ENCODE data around the gene LINC01488. TPM values are rescaled to one million over a fixed set of nuclear protein-coding genes. Genes with fewer than 3 reads are reported as not detected.

LINC01488 gene
- total RNA-seq, 1 donor from 2014 or later: not detected

DNA sequence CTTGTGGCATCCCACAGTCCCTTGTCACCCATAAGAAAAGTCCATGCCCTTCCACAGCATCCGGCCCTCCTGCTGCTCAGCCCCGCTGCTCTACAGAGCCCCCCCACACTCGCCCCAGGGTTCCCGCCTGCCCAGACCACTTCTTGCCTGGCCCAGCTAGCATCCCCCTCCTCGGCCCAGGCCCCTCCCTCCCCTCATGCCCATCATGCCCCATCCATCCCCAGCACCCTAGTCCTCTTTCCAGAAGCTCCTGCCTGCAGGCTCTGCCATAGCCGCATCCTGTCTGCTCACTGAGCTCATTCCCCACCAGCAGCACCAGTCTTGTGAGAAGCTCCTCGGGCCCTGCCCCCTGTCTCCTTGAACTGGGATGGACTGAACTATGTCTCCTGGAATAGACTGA, 54.4 kb downstream of the LINC01488 start:
- CTCF ChIA-PET: no interaction called here

DNA sequence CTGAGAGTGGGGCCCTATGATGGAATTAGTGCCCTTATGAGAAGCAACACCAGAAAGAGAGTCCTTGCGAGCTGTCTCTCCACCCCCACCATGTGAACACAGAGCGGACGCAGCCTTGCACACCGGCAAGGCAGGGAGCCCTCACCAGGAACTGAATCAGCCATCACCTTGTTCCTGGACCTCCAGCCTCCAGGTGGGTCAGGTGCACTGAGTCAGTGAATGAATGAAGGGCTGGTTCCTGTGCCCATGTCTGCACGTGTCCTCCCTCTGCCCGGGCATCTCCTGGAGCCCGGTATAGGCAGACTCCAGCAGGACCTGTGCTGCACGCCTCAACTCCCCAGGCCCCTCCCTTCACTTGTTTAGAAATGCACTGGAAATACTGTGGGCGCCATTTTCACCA, 54.9 kb downstream of the LINC01488 start:
- ATAC-seq (ENCODE audit: low read depth) (no peak), DNase-seq (no peak)
- H3K27me3 Mint-ChIP-seq: peaks cover 2% of the 10 kb centered on the region
- POLR2A ChIA-PET: no interaction called here
- no peak overlapping the region for H3K27ac Mint-ChIP-seq
- H3K4me3 Mint-ChIP-seq: no peak overlapping the region
- CTCF ChIA-PET: no interaction called here
- TF ChIP-seq, protein P1, sequence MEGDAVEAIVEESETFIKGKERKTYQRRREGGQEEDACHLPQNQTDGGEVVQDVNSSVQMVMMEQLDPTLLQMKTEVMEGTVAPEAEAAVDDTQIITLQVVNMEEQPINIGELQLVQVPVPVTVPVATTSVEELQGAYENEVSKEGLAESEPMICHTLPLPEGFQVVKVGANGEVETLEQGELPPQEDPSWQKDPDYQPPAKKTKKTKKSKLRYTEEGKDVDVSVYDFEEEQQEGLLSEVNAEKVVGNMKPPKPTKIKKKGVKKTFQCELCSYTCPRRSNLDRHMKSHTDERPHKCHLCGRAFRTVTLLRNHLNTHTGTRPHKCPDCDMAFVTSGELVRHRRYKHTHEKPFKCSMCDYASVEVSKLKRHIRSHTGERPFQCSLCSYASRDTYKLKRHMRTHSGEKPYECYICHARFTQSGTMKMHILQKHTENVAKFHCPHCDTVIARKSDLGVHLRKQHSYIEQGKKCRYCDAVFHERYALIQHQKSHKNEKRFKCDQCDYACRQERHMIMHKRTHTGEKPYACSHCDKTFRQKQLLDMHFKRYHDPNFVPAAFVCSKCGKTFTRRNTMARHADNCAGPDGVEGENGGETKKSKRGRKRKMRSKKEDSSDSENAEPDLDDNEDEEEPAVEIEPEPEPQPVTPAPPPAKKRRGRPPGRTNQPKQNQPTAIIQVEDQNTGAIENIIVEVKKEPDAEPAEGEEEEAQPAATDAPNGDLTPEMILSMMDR (IDR thresholded peaks at IDR 0.05): no peak
- no peaks in the 10 kb centered on the region for H3K9me3 Mint-ChIP-seq
- H3K36me3 Mint-ChIP-seq (ENCODE audit: low read depth): no peaks in the 10 kb centered on the region
- intact Hi-C loops (cut with micrococcal nuclease): no loop called here
- H3K4me1 Mint-ChIP-seq: peaks cover 17% of the 10 kb centered on the region

More for the DNA sequence above, 54.4 kb downstream of the LINC01488 start:
- Mint-ChIP-seq H3K4me1 (peaks cover 22% of the 10 kb centered on the region), H3K27me3 (peaks cover 2% of the 10 kb centered on the region), H3K9me3 (no peaks in the 10 kb centered on the region), H3K36me3 (ENCODE audit: low read depth) (no peaks in the 10 kb centered on the region), H3K27ac (no peak overlapping the region), H3K4me3 (no peak overlapping the region)
- DNase-seq (no peak), ATAC-seq (ENCODE audit: low read depth) (no peak)
- POLR2A ChIA-PET: no interaction called here
- TF ChIP-seq, protein P1 (IDR thresholded peaks at IDR 0.05): no peak
- intact Hi-C loops (cut with micrococcal nuclease): no loop called here

DNA sequence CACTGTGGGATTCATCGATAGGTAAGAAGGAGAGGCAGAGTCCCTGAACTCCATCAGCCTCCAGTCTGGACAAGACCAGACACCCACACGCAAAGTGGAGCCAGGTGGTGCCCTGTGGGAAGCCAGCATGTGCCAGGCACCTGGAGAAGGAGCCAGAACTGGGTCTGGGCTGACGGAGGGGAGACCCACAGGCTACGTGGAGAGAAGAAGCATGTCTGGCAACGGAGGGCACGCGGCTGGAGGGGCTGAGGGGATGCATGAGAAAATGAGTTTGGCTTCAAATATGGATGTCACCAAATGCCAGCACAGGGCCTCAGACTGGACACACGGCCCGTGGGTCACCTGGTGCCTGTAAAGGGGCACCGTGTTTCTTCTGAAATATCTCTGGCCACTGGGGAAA, 55.7 kb downstream of the LINC01488 start:
- no peak overlapping the region for H3K4me3 Mint-ChIP-seq
- no peaks in the 10 kb centered on the region for H3K36me3 Mint-ChIP-seq (ENCODE audit: low read depth)
- peaks cover 9% of the 10 kb centered on the region for H3K4me1 Mint-ChIP-seq
- CTCF ChIA-PET: no interaction called here
- POLR2A ChIA-PET: no interaction called here
- peaks cover 2% of the 10 kb centered on the region for H3K27me3 Mint-ChIP-seq
- TF ChIP-seq, protein P1 (IDR thresholded peaks at IDR 0.05): no peak
- intact Hi-C loops (cut with micrococcal nuclease): no loop called here
- no peak for ATAC-seq (ENCODE audit: low read depth)
- no peak overlapping the region for H3K27ac Mint-ChIP-seq
- no peaks in the 10 kb centered on the region for H3K9me3 Mint-ChIP-seq
- no peak for DNase-seq

DNA sequence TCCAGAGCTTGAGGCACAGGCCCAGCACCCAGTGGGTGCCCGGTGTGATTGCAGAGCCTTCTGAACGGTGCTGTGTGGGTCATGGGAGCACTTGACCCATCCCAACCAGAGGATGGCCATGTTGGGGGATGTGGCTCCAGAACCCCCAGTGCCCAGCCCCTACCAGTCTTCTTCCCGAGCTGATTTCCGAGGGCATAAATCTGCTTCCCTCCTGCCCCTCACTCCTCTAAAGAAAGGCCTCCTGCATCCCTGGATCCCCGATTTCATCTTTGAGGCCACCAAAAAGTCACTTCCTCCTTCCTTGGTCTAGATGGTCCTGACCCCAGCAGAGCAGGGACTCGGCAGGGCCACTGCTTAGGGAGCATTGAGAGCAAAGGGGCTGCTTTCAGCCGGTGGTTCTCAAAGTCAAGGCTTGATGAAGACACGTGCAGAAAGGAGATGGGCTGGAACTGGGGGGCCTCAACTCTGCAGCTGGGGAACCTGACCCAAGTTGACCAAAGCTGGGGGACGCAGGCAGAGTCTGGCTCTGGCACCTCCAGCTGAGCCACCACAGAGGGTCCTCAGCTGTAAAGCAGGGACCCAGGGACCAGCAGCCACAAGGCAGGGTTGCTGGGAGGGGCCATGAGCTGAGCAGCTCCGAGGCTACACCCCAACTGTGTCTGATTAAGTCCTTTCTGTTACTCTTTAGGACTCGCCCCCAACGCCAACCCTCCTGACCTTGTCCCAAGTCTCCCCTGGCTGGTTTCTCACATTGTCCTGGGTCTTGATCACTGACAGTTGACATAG, 56.6 kb downstream of the LINC01488 start:
- Mint-ChIP-seq H3K4me1 (peaks cover 9% of the 10 kb centered on the region), H3K27me3 (peaks cover 2% of the 10 kb centered on the region), H3K36me3 (ENCODE audit: low read depth) (no peaks in the 10 kb centered on the region), H3K27ac (no peak overlapping the region), H3K4me3 (no peak overlapping the region), H3K9me3 (no peaks in the 10 kb centered on the region)
- TF ChIP-seq, protein P1 (IDR thresholded peaks at IDR 0.05): no peak
- ChIA-PET CTCF (no interaction called here), POLR2A (no interaction called here)
- no peak for DNase-seq
- intact Hi-C loops (cut with micrococcal nuclease): no loop called here
- ATAC-seq (ENCODE audit: low read depth): no peak

GRCh38 chr11:69538854-69539253, 57.4 kb downstream of the LINC01488 start:
- DNase-seq (no peak), ATAC-seq (ENCODE audit: low read depth) (no peak)
- intact Hi-C loops (cut with micrococcal nuclease): no loop called here
- Mint-ChIP-seq H3K4me1 (peaks cover 9% of the 10 kb centered on the region), H3K36me3 (ENCODE audit: low read depth) (no peaks in the 10 kb centered on the region), H3K27me3 (peaks cover 2% of the 10 kb centered on the region), H3K27ac (no peak overlapping the region), H3K4me3 (no peak overlapping the region), H3K9me3 (no peaks in the 10 kb centered on the region)
- POLR2A ChIA-PET: interaction anchor here (0.6 kb wide), 1 partner anchor 332 kb away, joined by 3 read pairs; no protein-coding TSS in a partner anchor
- CTCF ChIA-PET: no interaction called here
- TF ChIP-seq, protein P1 (IDR thresholded peaks at IDR 0.05): no peak
